HG02588 (cell line): ENCODE data around the gene GPSM3.
"Not testable (repeated sequence)": the region's sequence is repeated elsewhere in the genome, so short reads cannot be mapped to it uniquely, and the experiment has no call there.

Source experiments
- ATAC-seq: cut with Tn5 transposase; IDR thresholded peaks from one replicate; pipeline ENCODE4 v1.9.1; 2021; ENCODE audit warnings: mild to moderate bottlenecking, moderate library complexity; ENCODE audit not compliant: unreplicated experiment

The GPSM3 gene, protein sequence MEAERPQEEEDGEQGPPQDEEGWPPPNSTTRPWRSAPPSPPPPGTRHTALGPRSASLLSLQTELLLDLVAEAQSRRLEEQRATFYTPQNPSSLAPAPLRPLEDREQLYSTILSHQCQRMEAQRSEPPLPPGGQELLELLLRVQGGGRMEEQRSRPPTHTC

DNA sequence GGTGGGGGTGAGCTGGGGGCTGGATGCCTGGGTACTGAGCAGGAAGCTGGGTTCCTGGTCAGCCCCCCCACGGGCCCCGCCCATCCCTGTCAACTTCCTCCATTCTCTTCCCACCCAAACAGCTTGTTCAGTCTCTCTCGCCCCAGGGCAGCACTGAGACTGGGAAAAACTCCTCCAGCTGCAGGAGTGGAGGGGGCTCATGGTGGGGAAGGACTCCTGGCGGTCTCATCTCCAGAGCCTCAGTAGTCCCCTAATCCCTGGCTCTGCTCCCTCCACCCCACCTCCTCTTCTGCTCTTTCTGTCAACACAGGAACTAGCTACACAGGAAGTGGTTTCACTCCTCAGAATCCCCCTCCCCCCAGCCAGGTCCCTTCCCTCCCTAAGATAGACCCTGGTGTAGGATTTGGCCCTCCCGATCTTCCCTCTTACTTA, at the start of gene GPSM3:
Gene GPSM3, minus strand, starts transcription at position 36 of the 432 bp plus-strand sequence. CDS start 130 bp downstream, outside the sequence.
- ATAC-seq, result no peak

DNA sequence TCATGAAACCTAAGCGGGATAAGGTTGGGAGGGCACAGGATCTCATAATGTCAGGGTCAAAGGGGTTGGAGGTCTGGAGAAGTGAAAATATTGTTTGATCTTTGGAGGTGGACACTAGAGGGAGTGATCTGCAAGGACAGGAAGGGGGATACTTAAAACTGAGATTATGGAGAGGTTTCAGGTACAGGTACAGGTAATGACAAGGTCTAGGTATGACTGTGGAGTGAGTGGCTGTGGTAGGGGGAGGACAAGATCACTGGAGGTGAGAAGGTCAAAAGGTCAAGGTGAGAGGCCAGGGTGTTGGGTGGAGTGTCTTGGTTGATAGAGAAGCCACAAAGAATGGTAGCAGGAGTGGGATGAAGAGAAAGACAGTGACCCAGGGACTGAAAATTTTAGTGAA, 48.2 kb upstream of the GPSM3 start:
- ATAC-seq, result no peak

DNA sequence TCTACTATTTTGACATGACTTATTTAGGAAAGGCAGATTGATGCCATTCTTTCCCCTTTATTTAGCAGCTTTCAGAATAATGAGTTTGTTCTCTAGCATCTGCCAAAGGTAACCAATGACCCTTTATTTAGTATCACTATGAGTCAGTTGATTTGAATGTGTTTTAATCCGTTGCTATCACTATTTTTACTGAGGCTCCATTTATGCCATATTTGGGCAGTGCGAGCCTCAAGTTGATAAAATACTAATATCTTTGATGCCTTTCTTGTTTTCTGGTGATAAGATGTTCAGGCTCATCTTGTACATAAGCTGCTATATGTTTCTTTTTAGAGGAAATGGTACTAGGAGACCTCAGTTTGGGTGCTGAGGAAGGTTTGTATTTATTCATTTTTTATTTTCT, 47.0 kb upstream of the GPSM3 start:
- ATAC-seq, result no peak

DNA sequence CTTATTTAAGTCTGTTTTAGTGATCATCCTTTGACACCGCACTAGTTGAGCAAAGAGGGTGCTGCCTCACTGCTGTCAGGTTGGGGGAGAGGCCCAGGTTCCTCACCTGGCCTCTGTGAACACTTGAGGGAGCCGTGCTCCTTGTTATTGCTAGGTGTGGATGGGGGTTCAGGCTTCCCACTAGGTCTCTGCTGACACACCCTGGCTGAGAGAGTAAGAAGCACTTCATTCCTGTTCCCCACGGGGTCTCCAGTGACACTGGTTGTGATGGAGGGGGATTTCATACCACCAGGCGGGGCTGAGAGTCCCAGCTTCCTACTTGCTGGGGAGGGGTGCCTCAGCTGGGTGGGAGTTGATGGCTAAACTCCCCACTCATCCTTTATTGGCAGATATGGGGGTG, 42.5 kb upstream of the GPSM3 start:
- no peak for ATAC-seq

DNA sequence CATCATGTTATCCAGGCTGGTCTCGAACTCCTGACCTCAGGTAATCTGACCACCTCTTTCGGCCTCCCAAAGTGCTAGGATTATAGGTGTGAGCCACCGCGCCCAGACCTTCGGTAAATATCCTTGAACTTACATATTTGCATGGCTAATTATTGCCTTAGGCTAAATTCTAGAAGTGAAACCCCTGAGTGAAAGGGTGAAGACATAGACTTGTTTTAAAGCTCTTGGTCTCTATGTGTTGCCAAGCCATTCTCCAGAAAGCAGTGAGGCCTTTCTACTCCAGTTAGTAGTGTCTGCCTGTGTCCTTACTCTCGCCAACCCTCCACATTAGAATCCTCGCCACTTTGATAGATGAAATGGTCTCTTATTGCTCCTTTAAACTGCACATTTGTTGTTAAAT, 34.0 kb upstream of the GPSM3 start:
- ATAC-seq, result no peak

DNA sequence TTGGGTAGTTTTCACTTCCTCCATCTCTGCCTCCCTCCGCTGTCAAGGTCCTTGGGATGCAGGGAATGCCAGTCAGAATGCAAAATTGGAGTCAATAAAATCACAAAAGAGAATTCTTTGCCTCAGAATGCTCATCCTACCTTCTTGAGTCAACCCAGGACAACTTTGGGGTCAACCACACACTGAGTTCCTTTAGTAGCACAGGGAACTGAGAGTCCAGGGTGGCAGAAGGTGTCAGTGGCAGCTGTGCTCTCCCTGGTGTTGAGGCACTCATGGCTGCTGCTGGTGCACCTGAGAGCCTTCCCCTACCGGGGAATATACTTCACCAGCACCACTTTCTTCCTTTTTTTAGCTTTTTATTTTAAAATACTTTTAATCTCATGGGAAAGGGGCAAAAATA, 32.3 kb upstream of the GPSM3 start:
- ATAC-seq, result no peak

DNA sequence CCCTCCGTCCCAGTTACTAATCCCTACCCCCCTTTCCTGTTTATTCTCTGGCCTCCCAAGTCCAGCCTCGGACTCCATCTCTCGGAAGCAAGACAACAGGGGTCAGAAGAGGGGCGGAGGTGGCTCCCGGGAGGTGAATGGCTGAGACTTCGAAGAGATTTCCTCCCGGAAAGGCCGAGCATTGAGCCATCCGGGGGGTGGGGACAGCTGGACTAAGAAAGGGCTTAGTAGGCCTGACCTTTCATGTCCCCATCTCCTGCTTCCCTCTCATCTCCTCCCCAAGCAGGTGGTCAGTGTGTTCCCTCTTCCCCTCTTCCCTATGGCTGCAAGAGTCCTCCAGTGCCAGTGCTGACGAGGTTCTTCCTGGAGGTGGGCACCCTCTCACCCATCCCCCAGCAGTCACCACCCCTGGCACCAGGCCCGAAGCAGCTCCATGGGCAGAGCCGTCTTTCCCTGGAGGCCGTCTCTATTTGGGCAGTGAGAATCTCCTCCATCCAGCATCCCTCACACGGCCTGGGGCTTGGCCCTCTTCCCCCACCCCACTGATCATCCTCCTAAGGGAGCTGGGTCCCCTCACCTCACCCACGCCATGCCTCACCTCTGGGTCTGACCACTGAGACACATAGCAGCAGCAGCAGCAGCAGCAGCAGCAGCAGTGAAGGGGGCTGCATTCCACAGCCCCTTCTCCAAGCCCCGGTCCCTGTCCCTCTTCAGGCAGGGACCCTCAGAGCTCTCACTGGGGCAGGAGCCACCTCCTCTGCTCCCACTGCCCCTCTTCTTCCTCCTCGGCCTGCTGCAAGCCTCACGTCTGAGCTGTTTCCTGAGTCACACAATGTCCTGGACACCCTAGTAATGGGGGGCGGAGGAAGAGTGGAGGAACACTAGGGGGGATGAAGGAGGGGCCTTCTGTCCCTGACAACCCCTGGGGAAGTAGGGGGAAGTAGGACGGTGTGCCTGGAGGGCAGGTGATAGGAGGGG, 31.1 kb upstream of the GPSM3 start, which contains the start of gene NOTCH4:
Gene NOTCH4, minus strand, starts transcription at position 810 of the 978 bp plus-strand sequence. Its CDS starts 139 bp downstream, at position 671.
- ATAC-seq, result no peak

DNA sequence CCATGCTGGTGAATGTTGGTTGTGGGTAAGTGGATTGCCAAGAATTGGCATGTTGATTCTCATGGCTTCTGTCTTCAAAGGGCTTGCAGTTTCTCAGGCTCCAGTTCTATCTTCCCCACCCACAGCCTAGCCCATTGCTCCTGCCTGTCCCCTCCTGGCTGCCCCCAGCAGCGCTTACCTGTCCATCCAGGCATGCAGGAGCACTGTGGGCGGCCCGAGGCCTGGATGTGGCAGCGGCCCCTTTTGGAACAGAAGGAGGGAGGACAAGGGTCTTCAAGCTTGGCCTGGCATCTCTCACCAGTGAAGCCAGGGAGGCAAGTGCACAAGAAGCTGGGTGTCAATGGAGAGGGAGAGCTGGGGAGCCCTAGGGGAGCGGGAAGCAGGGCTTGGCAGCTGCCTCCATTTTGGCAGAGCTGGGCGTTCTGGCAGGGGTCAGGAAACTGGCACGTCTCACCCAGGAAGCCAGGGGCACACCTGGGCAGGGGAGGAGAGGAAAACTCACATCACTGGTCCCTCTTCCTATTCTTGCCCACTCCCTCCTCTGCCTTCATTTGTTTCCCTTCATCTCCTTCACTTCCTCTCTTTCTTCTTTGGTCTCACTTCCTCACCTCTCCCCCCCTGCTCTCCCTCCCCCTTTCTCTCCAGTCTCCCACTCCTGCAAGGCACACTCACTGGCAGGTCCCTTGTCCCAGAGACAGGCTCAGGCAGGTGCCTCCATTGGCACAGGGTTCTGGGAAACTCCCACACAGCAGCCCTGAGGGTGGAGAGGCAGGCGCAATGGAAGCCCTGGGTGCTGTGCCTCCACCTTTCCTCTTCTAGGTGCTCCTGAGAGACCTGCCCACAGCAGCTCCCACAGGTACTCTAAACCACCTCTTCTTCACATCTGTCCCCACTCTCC, 30.1 kb upstream of the GPSM3 start:
- ATAC-seq, result no peak

DNA sequence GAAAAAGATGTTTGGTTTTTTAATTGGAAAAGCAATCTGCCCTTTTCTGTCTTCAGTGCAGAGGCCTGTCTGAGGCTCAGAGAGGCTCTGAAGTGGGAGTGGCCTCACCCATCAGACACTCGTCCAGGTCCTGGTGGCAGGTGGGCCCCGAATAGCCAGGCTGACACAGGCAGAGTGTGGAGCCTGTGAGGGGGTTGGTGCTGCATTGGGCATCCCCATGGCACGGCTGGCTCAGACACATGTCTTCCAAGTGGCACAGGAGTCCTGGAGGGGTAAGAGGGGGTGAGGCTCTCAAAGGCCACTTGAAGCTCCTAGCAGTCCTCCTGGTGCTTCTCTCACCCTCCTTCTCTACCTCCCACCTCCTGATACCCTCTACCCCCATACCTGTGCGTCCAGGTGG, 27.6 kb upstream of the GPSM3 start:
- ATAC-seq, result no peak

DNA sequence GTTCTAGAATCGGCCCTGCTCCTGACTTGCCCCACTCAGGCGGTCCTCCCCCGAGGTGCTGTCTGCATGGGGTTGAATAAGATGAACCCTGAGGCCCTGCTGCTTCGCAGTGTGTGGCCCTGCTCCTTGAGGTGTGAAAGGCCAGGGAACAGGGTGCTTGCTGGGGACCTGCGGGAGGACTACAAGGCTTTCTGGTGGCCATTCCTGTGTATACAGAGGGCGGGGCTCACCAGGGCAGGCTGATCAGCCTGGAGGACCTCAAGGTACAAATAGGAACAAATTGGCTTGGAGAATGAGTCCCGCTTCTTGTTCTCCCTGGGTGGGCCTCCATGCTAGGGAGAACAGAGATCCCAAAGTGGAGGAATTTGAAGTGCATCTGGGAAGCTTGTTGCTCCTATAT, 25.7 kb upstream of the GPSM3 start:
- ATAC-seq, result no peak

DNA sequence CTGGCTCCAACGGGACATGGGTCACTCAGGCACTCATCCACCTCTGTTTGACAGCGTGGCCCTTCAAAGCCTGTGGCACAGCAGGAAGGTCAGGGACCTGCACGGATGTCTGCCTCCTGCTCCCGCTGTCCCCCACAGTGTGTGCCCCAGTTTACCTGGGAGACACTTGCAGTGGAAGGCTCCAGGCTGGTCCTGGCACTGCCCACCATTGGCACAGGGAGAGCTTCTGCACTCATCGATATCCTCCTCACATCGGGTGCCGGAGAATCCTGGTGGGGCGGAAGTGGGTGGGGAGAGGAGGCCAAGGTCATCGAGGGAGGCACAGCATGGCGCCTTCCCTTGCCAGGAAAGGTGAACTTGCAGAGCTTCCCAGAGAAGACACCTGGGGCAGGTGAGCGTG, 24.6 kb upstream of the GPSM3 start:
- no peak for ATAC-seq

DNA sequence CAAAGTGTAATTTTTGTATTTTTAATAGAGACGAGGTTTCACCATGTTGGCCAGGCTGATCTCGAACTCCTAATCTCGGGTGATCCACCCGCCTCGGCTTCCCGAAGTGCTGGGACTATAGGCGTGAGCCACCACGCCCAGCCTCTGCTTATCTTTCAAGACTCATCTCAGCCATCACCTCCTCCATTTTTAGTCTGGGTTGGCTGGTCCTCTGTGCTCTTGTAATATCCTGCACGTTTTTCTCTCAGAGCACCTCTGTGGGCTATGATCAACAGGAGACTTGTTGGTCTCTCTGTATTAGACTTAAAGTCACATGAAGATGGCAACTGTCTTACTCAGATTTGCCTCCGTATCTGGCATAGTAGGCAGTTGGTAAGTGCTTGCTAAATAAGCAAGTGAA, 23.8 kb upstream of the GPSM3 start:
- ATAC-seq, result no peak

DNA sequence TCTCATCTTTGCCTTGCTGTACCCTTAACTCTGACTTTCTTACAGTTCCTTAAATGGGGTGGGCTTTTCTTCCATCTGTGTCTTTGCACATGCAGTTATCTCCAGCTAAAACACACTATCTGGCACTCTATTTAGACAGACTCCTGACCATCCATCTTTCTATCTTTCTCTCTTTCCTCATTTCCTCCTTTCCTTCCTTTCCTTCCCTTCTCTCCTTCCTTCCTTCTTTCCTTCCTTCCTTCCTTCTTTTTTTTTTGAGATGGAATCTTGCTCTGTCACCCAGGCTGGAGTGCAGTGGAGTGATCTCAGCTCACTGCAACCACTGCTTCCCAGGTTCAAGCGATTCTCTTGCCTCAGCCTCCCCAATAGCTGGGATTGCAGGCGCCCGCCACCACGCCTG, 23.2 kb upstream of the GPSM3 start:
- ATAC-seq, result no peak

DNA sequence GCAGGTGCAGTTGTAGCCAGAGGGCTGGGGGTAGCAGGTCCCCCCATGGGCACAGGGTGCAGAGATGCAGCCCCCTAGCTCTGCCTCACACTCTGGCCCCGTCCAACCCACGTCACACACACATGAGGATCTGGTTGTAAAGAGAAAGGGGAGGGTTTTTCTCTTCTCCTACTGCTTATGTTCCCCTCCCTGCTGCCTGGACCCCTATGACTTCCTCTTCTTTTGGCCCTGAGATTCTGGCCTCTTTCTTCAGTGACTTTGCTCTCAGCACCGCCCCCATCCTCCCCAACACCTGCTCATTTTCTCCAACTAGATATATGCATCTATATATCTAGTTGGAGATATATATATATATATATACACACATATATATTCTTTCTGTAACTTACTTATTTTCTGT, 21.7 kb upstream of the GPSM3 start:
- no peak for ATAC-seq

DNA sequence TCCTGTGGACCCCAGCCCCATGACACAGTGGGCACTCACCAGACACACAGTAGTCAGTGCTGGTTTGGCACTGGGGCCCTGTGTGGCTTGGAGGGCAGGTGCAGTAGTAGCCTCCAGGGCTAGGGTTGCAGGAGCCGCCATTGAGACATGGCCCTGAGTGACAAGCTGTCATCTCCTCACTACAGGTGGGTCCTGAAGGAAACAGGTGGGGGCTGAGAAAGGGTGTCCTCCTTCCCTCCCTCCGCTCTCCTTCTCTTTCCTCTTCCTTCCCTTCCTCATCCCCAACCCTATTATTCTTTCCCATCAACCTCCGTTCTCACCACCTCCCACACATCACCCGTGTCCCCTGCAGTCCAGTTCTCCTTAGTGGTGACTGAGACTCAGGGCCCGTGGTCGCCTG, 21.2 kb upstream of the GPSM3 start:
- no peak for ATAC-seq

DNA sequence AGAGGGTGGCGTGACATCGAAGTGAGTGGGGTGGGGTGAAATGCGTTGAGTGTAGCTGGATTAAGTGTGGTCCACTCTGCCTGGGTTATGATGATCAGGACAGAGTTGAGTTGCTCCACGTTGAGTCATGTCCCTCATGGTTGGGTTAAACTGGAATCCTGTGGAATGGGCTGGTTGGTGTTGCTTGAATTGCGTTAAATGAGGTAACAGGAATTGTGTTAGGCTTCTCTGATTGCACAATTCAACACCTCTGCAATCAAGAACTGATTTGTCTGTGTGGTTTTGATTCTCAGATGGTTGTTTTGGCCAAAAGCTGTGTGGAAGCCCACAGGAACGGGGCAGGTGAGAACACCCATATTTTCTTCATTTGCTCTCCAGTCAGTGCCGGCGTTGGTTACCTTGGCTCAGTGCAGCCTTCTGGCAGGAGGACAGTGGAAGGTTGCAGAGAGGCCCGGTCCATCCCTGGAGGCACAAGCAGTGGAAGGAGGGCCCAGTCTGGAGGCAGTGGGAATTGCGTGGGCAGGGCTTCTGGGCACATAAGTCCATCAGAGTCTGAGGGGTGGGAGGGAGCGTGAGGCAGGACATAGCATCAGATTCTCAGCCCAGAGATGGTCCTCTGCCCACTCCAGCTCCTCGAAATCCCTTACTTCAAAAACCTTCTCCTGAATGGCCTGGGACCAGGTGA, 19.8 kb upstream of the GPSM3 start:
- ATAC-seq, result no peak

DNA sequence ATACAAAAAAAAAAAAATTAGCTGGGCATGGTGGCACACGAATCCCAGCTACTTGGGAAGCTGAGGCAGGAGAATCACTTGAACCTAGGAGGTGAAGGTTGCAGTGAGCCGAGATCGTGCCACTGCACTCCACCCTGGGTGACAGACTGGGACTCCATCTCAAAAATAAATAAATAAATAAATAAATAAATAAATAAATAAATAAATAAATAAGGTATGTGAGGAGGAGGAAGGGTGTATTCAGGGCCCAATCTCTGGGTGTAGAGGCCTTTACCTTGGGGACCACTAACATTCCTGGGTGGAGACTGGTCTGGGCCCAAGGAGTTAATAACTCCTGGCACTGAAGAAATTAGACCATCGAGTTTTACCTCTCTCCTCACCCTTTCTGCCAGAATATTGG, 19.0 kb upstream of the GPSM3 start:
- not testable (repeated sequence) for ATAC-seq

DNA sequence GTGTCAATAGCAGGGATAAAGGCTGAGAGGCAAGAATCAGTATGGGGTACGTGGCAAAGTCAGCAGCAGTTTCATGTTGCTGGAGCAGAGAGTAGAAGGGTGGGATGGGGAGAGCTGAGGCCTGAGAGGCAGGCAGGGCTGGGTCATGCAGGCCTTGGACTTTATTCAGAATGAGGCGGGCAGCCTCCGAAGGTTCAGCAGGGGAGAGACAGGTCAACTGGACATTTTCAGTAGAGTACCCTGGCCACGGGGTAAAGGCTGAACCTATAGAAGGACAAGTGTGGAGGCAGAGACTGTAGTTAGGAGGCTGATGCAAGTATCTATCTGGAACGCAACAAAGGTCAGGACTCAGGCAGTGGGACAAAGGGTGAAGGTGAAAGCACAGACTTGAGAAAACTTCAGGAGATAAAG, 17.8 kb upstream of the GPSM3 start:
- ATAC-seq, result no peak

DNA sequence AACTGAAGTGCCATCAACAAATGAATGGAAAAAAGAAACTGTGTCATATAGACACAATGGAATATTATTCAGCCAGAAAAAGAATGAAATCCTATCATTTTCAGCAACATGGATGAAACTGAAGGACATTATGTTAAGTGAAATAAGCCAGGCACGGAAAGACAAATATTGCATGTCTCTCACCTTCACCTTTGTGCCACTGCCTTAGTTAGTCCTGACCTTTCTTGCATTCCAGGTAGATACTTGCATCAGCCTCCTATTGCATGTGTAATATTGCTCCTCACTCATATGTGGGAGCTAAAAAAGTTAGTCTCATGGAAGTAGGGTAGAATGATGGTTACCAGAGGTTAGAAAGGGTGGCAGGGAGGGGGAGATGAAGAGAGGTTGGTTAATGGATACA, 16.6 kb upstream of the GPSM3 start:
- no peak for ATAC-seq

DNA sequence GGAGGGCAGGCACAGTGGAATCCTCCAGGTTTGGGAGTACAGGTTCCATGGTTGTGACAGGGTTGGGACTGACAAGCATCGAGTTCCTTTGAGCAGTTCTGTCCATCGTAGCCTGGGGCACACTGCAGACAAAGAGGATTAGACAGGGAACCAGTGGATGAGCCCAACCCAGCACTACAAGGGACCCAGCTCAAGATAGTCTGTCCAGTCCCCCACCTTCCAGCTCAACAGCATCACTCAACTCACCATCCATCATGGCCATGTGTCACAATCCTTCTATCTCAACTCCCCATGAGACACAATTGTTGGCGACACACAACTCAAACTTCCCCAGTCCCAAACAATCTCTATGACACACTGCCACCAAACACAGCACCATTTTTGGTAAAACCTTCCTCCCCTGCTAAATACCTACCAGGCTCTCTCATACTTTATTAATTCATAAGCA, 11.8 kb upstream of the GPSM3 start:
- ATAC-seq, result no peak
